Measurements from ENCODE around the gene CLEC10A.
"Not testable (repeated sequence)": the region's sequence is repeated elsewhere in the genome, so short reads cannot be mapped to it uniquely, and the experiment has no call there.

CLEC10A gene

GRCh38 chr17:7094652-7095019 lies 14.6 kb upstream of the CLEC10A start:
- Histone ChIP-seq H3K4me3 (ENCODE audit: insufficient read depth, low read depth, low read length) (no peak overlapping the region), H3K9me3 (ENCODE audit: control insufficient read depth, low read length) (no peaks in the 10 kb centered on the region), H3K27me3 (ENCODE audit: control insufficient read depth, insufficient read depth, low read length, poor library complexity, severe bottlenecking) (peaks cover 3% of the 10 kb centered on the region), H3K27ac (ENCODE audit: insufficient read depth, low read depth, low read length, poor library complexity, severe bottlenecking) (no peak overlapping the region), H3K4me1 (ENCODE audit: control insufficient read depth, insufficient read depth, low read length) (no peaks in the 10 kb centered on the region), H3K36me3 (ENCODE audit: control insufficient read depth, insufficient read depth, low read length) (no peaks in the 10 kb centered on the region)
- 92 to 94% methylated on average over 10 of the region's 10 CpGs for WGBS, 2 experiments

- WGBS, 2 experiments: 92 to 94% methylated on average over 18 to 20 of the region's 28 CpGs
- H3K27ac ChIP-seq (ENCODE audit: insufficient read depth, low read depth, low read length, poor library complexity, severe bottlenecking); H3K9me3 ChIP-seq (ENCODE audit: control insufficient read depth, low read length); H3K27me3 ChIP-seq (ENCODE audit: control insufficient read depth, insufficient read depth, low read length, poor library complexity, severe bottlenecking); H3K4me3 ChIP-seq (ENCODE audit: insufficient read depth, low read depth, low read length); H3K36me3 ChIP-seq (ENCODE audit: control insufficient read depth, insufficient read depth, low read length); H3K4me1 ChIP-seq (ENCODE audit: control insufficient read depth, insufficient read depth, low read length): not testable (repeated sequence)
These were observed 11.4 kb upstream of the CLEC10A start for GRCh38 chr17:7091311-7092005.

- H3K27ac ChIP-seq (ENCODE audit: insufficient read depth, low read depth, low read length, poor library complexity, severe bottlenecking); H3K4me1 ChIP-seq (ENCODE audit: control insufficient read depth, insufficient read depth, low read length); H3K36me3 ChIP-seq (ENCODE audit: control insufficient read depth, insufficient read depth, low read length); H3K4me3 ChIP-seq (ENCODE audit: insufficient read depth, low read depth, low read length); H3K27me3 ChIP-seq (ENCODE audit: control insufficient read depth, insufficient read depth, low read length, poor library complexity, severe bottlenecking); H3K9me3 ChIP-seq (ENCODE audit: control insufficient read depth, low read length): not testable (repeated sequence)
- 89 to 94% methylated on average over 6 of the region's 6 CpGs for WGBS, 2 experiments
These were observed 9.5 kb upstream of the CLEC10A start for GRCh38 chr17:7089570-7089969.

- 87 to 89% methylated on average over 4 of the region's 4 CpGs for WGBS, 2 experiments
- not testable (repeated sequence) for H3K36me3 ChIP-seq (ENCODE audit: control insufficient read depth, insufficient read depth, low read length); H3K27ac ChIP-seq (ENCODE audit: insufficient read depth, low read depth, low read length, poor library complexity, severe bottlenecking); H3K4me3 ChIP-seq (ENCODE audit: insufficient read depth, low read depth, low read length); H3K27me3 ChIP-seq (ENCODE audit: control insufficient read depth, insufficient read depth, low read length, poor library complexity, severe bottlenecking); H3K4me1 ChIP-seq (ENCODE audit: control insufficient read depth, insufficient read depth, low read length); H3K9me3 ChIP-seq (ENCODE audit: control insufficient read depth, low read length)
These were observed 8.4 kb upstream of the CLEC10A start for GRCh38 chr17:7088442-7088841.

- no peaks in the 10 kb centered on the region for H3K27me3 ChIP-seq (ENCODE audit: control insufficient read depth, insufficient read depth, low read length, poor library complexity, severe bottlenecking)
- 88 to 90% methylated on average over 7 of the region's 7 CpGs for WGBS, 2 experiments
- no peak overlapping the region for H3K27ac ChIP-seq (ENCODE audit: insufficient read depth, low read depth, low read length, poor library complexity, severe bottlenecking)
- H3K4me3 ChIP-seq (ENCODE audit: insufficient read depth, low read depth, low read length): no peak overlapping the region
- H3K4me1 ChIP-seq (ENCODE audit: control insufficient read depth, insufficient read depth, low read length): no peaks in the 10 kb centered on the region
- no peaks in the 10 kb centered on the region for H3K9me3 ChIP-seq (ENCODE audit: control insufficient read depth, low read length)
- no peaks in the 10 kb centered on the region for H3K36me3 ChIP-seq (ENCODE audit: control insufficient read depth, insufficient read depth, low read length)
These were observed 4.0 kb upstream of the CLEC10A start for GRCh38 chr17:7084088-7084487.

- no peak overlapping the region for H3K4me3 ChIP-seq (ENCODE audit: insufficient read depth, low read depth, low read length)
- H3K27me3 ChIP-seq (ENCODE audit: control insufficient read depth, insufficient read depth, low read length, poor library complexity, severe bottlenecking): no peaks in the 10 kb centered on the region
- no peaks in the 10 kb centered on the region for H3K36me3 ChIP-seq (ENCODE audit: control insufficient read depth, insufficient read depth, low read length)
- WGBS, 2 experiments: 92 to 93% methylated on average over 4 of the region's 4 CpGs
- H3K27ac ChIP-seq (ENCODE audit: insufficient read depth, low read depth, low read length, poor library complexity, severe bottlenecking): no peak overlapping the region
- no peaks in the 10 kb centered on the region for H3K4me1 ChIP-seq (ENCODE audit: control insufficient read depth, insufficient read depth, low read length)
- H3K9me3 ChIP-seq (ENCODE audit: control insufficient read depth, low read length): no peaks in the 10 kb centered on the region
These were observed 3.5 kb upstream of the CLEC10A start for GRCh38 chr17:7083592-7083991.

GRCh38 chr17:7081341-7082062 lies 1.5 kb upstream of the CLEC10A start:
- 90 to 93% methylated on average over 16 of the region's 16 CpGs for WGBS, 2 experiments
- H3K27me3 ChIP-seq (ENCODE audit: control insufficient read depth, insufficient read depth, low read length, poor library complexity, severe bottlenecking): no peaks in the 10 kb centered on the region
- no peaks in the 10 kb centered on the region for H3K36me3 ChIP-seq (ENCODE audit: control insufficient read depth, insufficient read depth, low read length)
- H3K4me1 ChIP-seq (ENCODE audit: control insufficient read depth, insufficient read depth, low read length): no peaks in the 10 kb centered on the region
- no peaks in the 10 kb centered on the region for H3K9me3 ChIP-seq (ENCODE audit: control insufficient read depth, low read length)
- no peak overlapping the region for H3K27ac ChIP-seq (ENCODE audit: insufficient read depth, low read depth, low read length, poor library complexity, severe bottlenecking)
- H3K4me3 ChIP-seq (ENCODE audit: insufficient read depth, low read depth, low read length): no peak overlapping the region

- H3K27me3 ChIP-seq (ENCODE audit: control insufficient read depth, insufficient read depth, low read length, poor library complexity, severe bottlenecking): no peaks in the 10 kb centered on the region
- WGBS, 2 experiments: 94 to 95% methylated on average over 9 to 10 of the region's 10 CpGs
- H3K4me3 ChIP-seq (ENCODE audit: insufficient read depth, low read depth, low read length): no peak overlapping the region
These were observed 498 bp upstream of the CLEC10A start for GRCh38 chr17:7080456-7081041.

GRCh38 chr17:7078711-7079110 lies 1.3 kb downstream of the CLEC10A start:
- WGBS, 2 experiments: 91 to 94% methylated on average over 10 of the region's 10 CpGs
- H3K27me3 ChIP-seq (ENCODE audit: control insufficient read depth, insufficient read depth, low read length, poor library complexity, severe bottlenecking): no peaks in the 10 kb centered on the region
- no peak overlapping the region for H3K4me3 ChIP-seq (ENCODE audit: insufficient read depth, low read depth, low read length)
- no peaks in the 10 kb centered on the region for H3K36me3 ChIP-seq (ENCODE audit: control insufficient read depth, insufficient read depth, low read length)
- H3K4me1 ChIP-seq (ENCODE audit: control insufficient read depth, insufficient read depth, low read length): no peaks in the 10 kb centered on the region
- no peak overlapping the region for H3K27ac ChIP-seq (ENCODE audit: insufficient read depth, low read depth, low read length, poor library complexity, severe bottlenecking)
- no peaks in the 10 kb centered on the region for H3K9me3 ChIP-seq (ENCODE audit: control insufficient read depth, low read length)

More at GRCh38 chr17:7080456-7081041, 498 bp upstream of the CLEC10A start:
- no peaks in the 10 kb centered on the region for H3K9me3 ChIP-seq (ENCODE audit: control insufficient read depth, low read length)
- no peaks in the 10 kb centered on the region for H3K36me3 ChIP-seq (ENCODE audit: control insufficient read depth, insufficient read depth, low read length)
- H3K4me1 ChIP-seq (ENCODE audit: control insufficient read depth, insufficient read depth, low read length): no peaks in the 10 kb centered on the region
- no peak overlapping the region for H3K27ac ChIP-seq (ENCODE audit: insufficient read depth, low read depth, low read length, poor library complexity, severe bottlenecking)

GRCh38 chr17:7077911-7078546 lies 2.0 kb downstream of the CLEC10A start:
- H3K9me3 ChIP-seq (ENCODE audit: control insufficient read depth, low read length): no peaks in the 10 kb centered on the region
- no peaks in the 10 kb centered on the region for H3K4me1 ChIP-seq (ENCODE audit: control insufficient read depth, insufficient read depth, low read length)
- no peak overlapping the region for H3K27ac ChIP-seq (ENCODE audit: insufficient read depth, low read depth, low read length, poor library complexity, severe bottlenecking)
- no peak overlapping the region for H3K4me3 ChIP-seq (ENCODE audit: insufficient read depth, low read depth, low read length)
- no peaks in the 10 kb centered on the region for H3K36me3 ChIP-seq (ENCODE audit: control insufficient read depth, insufficient read depth, low read length)
- no peaks in the 10 kb centered on the region for H3K27me3 ChIP-seq (ENCODE audit: control insufficient read depth, insufficient read depth, low read length, poor library complexity, severe bottlenecking)
- WGBS, 2 experiments: 88 to 91% methylated on average over 7 of the region's 7 CpGs

Measured in ectodermal cell (in vitro differentiated cells).